ENCODE measurements around the gene PTPRT.

The PTPRT gene

GRCh38 chr20:42700372-42700771, 489.3 kb downstream of the PTPRT start:
- no peak for DNase-seq

DNA sequence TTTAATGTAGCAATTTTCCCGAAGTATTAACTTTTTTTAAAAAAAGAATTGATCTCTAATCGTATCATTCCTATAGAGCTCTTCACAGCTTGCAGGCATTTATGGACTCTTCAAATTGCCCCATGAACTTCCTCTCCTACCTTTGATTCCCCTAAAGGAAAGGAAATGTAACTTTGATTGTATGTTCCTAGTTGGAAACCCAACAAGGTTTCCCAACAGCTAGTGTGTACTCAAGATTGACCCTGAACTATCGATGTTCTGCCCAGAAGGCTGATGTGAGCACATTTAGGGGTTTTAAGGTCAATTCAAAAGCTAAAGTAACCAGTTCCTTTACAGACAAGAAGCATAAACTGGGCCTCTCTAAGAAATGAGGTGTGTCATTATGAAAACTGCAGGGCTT, 491.7 kb downstream of the PTPRT start:
- no peak for DNase-seq

GRCh38 chr20:42690842-42691437, 498.8 kb downstream of the PTPRT start:
- DNase-seq: no peak

- no peak for DNase-seq
Measured at GRCh38 chr20:42688576-42688975, 501.1 kb downstream of the PTPRT start.

DNA sequence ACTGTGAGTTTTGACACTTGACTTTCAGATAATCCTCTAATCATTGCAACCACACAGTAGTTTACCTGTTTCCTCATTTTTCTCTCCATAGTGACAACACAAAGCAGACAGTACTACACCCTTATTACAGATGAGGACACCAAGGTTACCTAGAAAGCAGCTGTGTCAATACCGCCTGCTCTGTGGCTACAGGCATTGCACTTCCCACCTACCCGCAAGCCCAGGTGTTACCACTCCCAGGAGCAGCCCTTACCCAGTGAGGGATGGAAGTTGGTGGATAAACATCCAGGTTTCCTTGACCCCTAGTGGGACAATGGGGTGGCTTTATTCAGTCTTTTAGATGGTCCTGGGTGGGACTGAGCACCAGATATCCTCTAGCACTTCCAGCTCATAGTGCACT, 503.6 kb downstream of the PTPRT start:
- DNase-seq: no peak

DNA sequence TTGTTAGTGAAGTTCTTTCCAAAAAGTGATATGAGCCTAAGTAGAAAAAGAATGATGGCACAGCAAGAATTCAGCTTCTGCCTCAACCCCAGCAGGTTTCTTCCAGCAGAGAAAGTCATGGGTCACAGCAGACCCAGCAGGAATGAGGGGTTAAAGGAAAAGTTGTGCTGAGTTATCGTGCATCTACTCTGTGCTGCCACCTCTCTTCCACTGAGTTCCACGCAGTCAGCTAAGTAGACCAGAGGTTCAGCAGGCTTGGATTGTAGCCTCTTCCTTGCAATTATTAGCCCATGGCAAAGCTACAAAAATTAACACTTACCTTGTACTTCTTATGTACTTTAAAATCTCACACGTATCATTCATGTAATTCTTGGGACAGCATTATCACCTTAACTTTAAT, 510.8 kb downstream of the PTPRT start:
- DNase-seq: no peak

GRCh38 chr20:42656130-42656529, 533.6 kb downstream of the PTPRT start:
- no peak for DNase-seq

DNA sequence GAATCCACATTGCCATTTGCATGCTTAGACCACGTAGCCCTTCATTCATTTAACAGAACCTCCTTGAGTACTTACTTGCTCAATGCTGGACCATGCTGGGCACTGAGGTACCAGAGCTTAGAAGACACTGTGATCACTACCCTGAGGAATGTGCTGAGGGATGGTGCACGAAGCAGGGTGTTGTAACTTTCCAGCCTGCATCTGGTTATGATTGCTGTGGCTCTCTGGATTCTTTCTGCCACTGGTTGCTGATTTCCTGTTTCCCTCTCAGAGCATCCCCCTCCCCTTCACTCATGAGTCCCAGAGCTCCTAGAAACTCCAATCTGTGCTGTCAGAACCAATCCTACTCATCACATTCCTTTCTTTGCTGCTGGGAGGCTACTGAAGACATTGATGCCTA, 537.4 kb downstream of the PTPRT start:
- DNase-seq: no peak

- DNase-seq: no peak
Measured at GRCh38 chr20:42650191-42650746, 539.4 kb downstream of the PTPRT start.

DNA sequence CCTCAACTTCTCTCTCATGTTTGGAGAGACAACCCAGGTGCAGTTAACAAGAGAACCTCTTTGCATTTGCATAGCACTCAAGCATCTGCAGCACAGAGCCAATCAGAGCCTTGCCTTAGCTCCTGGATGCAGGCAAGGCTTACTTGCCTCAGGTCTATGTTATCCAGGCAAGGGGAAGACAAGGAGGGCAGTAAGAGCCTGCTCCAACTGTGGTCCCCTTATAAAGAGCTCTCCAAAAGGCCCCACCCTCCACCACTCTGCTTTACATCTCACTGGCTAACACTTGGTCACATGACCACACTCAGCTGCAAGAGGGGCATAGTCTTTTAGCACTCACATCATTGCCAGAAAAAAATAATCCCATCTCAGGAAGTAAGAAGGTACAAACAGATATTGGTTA, 540.0 kb downstream of the PTPRT start:
- no peak for DNase-seq

- no peak for DNase-seq
Measured at GRCh38 chr20:42646250-42646649, 543.5 kb downstream of the PTPRT start.

GRCh38 chr20:42641886-42642285, 547.8 kb downstream of the PTPRT start:
- DNase-seq: no peak

GRCh38 chr20:42639140-42639539, 550.6 kb downstream of the PTPRT start:
- no peak for DNase-seq

GRCh38 chr20:42635699-42636411, 553.9 kb downstream of the PTPRT start:
- DNase-seq: no peak

DNA sequence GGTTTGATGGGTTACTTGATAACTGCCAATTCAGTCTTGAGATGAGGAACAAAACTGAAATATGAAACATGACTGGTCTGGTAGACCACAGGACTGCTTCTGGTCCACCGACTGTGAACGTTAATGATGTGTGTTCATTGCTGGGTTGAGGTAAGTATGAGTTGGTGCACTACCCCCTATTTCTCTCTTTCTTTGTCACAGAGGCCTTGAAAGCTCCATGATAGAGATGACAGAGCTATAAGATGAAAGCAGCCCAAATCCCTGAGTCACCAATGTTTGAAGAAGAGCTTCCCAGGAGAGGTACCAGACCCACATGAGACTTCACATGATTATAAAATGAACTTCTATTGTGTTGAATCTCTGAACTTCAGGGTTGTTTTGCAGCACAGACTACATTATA, 555.5 kb downstream of the PTPRT start:
- DNase-seq: no peak

DNA sequence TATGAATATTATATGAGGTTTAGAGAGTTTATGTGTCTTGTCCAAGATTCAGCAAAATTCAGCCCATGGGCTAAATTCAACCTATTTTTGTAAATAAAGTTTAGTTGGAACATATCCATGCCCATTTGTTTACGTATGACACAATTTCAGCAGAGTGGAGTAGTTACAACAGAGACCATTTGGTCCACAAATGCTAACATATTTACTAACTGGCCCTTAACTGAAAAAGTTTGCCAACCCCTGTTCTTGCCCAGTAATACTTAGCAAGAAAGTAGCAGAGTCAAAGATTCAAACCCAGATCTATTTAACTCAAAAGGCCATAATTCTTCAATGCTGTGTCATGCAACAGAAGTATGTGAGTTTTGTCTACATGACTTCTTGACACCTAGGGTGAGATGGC, 561.0 kb downstream of the PTPRT start:
- DNase-seq: no peak

DNA sequence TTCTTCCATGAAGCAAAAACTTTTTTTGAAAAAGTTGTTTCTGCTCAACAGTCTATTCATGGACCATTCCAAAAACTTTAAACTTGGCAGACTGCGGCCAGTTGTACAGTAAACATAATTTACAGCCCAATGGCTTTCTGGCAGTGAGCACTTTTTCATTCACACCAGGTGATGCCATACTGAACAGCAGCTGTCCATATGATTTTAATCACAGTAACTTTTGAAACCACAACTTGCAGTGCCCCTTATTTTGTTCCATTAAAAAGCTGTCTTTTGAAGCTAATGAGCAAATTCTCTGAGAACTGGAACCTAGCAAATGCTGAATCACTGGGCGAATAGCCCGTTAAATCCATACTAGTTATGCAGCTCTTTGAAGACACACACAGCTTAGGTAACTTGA, 576.6 kb downstream of the PTPRT start:
- no peak for DNase-seq

DNA sequence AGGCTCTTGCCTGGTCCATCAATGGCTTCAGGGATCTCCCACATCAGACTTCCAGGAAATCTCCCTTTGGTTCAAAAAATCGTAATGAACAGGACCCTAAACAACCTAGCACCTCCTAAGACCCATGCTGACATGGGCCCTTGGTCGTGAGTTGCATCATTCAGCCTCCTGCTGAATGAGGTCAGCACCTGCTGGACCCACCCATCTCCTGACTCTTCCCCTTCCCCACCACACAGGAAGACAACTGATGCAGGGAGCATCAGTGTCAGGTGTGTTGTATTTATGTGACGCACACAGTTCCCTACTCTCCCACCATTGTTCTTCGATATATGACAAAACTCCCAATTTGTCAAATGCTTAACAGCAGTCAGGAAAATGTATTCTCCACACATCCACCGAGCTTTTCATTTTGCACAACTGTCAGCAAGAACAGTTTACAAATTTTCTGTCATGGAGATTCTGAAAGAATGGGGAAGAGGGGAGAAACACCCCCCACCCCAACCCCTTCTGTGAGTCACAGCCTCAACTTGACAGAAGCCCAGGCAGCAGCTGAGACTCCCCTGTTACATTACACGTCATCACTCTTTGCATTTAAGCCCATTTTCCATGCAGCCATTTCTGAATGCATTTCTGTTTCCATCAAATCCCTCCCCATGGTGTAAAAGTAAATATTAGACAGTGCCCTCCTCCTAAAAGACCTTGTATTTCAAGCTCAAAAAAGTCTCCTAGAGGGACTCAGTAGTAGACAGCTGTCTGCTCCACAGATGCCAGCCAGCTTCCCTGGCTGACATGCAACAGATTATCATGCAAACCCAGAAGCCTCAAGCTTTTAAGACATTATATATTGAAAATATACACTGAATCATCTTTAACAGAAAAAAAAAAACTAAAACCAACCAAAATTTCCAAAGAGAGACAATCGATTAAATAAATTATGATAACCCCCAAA, 577.5 kb downstream of the PTPRT start:
- no peak for DNase-seq

GRCh38 chr20:42611423-42611822, 578.3 kb downstream of the PTPRT start:
- DNase-seq: no peak

- no peak for DNase-seq
Measured at GRCh38 chr20:42610070-42610469, 579.6 kb downstream of the PTPRT start.

- no peak for DNase-seq
Measured at GRCh38 chr20:42609618-42610017, 580.1 kb downstream of the PTPRT start.

GRCh38 chr20:42604998-42605956, 584.4 kb downstream of the PTPRT start:
- no peak for DNase-seq
